Measurements from ENCODE around the gene FMNL3.

- TF ChIP-seq CTCF (IDR thresholded peaks at IDR 0.05; ENCODE audit: low read depth, low read length, missing input control), result no peak
- TF ChIP-seq ATF3 (IDR thresholded peaks at IDR 0.05), result no peak
- no peak for TF ChIP-seq HNF4A (conservative IDR thresholded peaks at IDR 0.05)
- no peak for TF ChIP-seq JUND (IDR thresholded peaks at IDR 0.05)
- TF ChIP-seq SP1 (IDR thresholded peaks at IDR 0.05), result no peak
- no peak for TF ChIP-seq RAD21 (IDR thresholded peaks at IDR 0.05)
- no peak for TF ChIP-seq YY1 (IDR thresholded peaks at IDR 0.05)
- TF ChIP-seq RXRA (IDR thresholded peaks at IDR 0.05), result no peak
- no peak for TF ChIP-seq TAF1 (conservative IDR thresholded peaks at IDR 0.05)
- TF ChIP-seq MAX (IDR thresholded peaks at IDR 0.05), result no peak
- no peak for TF ChIP-seq EGR1 (IDR thresholded peaks at IDR 0.05; ENCODE audit: low read depth in 2 of 2)
- TF ChIP-seq GABPA (IDR thresholded peaks at IDR 0.05 in 1 of 2, conservative IDR thresholded peaks at IDR 0.05 in 1 of 2), result no peak
Observed at GRCh38 chr12:49675137-49675536, 32.1 kb downstream of the FMNL3 start.

All from liver (tissue), 3 donors.